GM19452 (cell line): ENCODE results near the gene EXOC7.

Experiments
- ATAC-seq: cut with Tn5 transposase; IDR thresholded peaks from one replicate; pipeline ENCODE4 v1.9.1; 2021; ENCODE audit not compliant: unreplicated experiment

EXOC7 gene

DNA sequence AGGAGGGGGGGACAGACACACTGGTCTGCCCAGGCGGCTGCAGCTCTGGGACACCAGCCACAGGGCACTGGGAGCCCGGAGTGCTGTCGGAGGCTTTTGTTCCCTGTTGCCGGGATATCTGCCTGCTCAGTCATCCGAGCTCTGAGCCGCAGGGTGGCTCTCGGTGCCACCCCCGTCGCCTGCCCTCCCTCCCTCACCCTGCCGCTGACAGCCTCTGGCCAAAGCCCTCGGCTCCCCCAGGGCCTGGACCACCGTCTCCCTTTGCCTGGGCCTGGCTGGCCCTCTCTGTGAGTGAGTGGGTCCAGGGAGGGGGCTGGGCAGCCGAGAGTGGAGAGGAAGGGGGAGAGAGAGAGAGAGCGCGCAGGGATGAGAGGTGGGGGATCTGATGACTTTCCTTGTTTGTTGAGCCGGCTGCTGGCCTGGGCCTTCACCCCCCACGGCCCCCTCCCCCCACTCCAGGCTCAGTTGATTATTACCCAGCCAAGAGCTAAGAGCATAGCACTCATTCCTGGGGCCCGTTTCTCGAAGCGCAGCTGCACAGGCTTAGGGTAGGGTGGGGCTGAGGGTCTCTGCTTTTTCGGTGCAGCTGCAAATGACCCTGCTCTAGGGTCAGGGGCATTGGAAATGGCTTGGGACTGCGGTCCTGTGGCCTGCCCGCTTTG, 34.8 kb upstream of the EXOC7 start:
- ATAC-seq, result no peak

DNA sequence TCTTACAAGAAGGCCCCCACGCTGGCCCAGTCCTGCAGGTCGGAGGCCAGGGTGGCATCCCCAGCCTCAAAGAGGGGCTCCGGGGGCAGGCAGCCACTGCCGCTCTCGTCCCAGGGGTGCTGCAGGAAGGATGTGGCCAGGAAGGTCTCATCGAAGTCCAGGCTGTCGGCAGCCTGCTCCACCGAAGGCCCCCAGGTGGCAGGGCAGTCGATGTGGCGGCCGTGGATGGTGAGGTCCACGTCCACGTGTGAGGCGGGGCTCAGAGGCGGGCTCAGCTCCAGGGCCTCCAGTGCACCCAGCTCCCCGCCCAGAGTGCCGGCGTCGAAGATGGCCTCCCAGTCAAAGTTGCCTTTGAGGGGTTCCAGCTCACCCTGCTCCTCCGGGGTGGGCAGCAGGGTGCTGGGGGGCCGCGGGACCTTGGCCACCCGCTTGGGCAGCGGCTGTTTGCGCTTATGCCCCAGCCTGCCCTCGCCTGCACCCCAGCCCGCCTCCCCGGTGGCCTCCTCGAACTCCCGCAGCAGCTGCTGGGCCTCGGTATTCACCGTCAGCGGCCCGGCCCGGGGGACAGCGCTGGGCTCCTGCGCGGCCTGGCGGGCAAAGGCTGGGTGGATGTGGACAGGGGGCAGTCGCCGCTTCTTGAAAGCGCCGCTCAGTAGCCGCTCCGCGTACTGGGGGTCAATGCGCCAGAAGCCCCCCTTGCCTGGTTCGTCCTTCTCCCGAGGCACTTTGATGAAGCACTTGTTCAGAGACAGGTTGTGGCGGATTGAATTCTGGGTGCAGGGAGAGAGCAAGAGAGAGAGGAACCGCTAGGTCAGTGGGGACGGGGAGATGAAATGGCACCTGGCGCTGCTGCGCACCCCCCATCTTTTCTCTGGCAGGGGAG, 34.0 kb upstream of the EXOC7 start:
- no peak for ATAC-seq

DNA sequence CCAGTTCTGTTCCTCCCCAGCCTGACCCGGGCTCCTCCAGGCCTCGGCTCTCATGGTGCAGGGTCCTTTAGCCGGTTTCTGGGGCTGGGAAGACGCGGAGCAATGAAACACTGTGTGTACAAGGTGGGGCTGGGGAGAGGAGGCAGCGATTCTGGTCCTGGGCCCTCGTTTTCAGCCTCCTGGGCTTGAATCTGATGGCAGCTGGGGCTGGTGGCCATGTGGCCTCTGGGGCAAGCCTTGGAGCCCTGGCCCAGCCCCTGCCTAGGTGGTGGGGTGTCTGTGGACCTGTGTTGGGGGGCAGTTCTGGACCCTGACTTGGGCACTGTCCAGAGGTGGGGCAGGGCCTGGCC, 33.4 kb upstream of the EXOC7 start:
- ATAC-seq, result no peak

DNA sequence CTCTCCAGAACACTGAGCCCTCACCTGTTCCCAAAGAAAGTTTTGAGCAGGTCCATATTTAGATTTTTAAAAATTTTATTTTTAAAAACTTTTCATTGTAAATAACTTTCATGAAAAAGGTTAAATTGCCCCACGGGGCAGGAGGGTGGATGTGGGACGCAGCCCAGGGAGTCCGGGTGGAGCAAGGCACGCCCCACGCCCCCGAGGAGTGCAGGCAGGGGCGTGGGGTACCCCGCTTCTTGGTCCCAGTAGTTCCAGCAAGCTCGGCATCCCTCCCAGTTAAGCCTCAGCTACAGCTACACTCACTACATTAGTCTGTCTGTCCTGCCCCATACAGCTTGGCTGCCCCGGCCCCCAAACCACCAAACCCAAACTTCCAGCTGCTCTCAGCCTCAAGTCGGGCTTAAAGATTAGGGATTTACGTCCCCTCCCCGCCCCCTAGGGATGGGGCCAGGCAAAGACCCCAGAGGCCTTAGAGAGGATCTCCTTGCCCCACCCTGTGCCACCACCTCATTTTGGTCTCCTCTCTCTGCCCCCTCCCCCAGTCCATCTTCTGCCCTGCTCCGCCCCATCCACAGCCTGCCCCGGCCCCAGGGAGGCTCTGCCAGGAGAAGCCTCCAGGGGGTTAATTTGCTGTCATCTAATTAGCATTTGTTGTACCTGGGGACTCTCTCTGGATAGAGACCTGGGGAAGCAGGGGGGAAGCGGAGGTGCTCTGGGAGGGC, 32.9 kb upstream of the EXOC7 start:
- ATAC-seq, result no peak

DNA sequence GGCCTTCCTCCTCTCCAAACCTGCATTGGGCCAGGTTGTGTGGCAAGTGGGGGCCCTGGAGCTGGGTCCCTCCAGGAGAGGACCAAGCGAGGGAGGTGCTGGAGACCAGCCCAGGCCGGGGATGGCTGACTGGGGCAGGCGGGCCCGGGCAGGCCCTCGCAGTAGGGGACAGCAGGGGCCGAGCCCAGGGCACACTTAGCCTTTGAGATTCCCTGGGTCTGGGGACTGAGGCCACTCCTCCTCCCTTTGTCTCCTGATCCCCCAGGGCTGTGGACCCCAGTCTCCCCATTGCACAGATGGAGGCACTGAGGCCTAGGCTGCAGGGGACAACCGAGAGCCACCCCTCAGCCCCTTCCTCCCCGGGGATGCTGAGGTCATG, 32.2 kb upstream of the EXOC7 start:
- ATAC-seq, result no peak

DNA sequence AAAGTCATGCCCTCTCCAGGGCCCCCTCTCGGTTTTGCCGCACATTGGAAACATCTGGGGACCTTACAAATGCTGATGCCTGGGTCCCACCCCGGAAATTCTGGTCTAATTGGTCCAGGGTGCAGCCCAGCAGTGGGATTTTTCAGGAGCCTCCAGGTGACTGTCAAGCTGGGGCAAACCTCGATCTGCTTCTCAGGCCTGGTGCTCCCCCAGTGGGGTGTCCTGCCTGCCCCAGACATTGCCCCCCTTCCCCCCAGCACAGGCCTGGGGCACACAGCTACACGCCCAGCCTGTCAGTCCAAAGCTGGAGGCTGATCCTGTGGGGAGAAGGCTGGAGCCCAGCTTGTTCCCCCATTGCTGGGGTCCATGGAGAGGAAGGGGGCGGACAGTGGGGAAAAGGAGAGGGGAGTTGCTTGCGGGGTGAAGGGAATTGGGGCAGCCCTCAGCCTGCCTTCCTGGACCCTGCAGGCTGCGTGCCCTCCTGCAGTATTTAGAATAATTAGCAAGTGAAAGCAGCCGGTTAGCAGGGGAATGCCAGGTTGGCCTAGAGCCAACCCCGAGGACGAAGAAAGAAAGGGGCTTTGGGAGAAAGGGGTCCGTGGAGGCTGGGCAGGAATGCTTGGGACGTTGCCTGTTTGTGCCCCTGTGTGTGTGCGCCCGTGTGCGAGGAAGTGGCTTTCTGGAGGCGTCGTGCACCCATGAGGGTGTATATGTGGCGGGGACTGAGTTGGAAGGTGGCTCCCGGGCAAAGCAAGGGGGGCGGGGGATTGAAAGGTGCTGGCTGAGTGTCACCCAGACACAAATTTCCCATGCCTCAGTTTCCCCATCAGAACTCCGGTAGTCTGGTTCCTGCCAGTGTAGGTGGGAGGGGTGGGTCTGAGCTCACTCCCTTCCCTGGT, 31.6 kb upstream of the EXOC7 start:
- ATAC-seq, result no peak

DNA sequence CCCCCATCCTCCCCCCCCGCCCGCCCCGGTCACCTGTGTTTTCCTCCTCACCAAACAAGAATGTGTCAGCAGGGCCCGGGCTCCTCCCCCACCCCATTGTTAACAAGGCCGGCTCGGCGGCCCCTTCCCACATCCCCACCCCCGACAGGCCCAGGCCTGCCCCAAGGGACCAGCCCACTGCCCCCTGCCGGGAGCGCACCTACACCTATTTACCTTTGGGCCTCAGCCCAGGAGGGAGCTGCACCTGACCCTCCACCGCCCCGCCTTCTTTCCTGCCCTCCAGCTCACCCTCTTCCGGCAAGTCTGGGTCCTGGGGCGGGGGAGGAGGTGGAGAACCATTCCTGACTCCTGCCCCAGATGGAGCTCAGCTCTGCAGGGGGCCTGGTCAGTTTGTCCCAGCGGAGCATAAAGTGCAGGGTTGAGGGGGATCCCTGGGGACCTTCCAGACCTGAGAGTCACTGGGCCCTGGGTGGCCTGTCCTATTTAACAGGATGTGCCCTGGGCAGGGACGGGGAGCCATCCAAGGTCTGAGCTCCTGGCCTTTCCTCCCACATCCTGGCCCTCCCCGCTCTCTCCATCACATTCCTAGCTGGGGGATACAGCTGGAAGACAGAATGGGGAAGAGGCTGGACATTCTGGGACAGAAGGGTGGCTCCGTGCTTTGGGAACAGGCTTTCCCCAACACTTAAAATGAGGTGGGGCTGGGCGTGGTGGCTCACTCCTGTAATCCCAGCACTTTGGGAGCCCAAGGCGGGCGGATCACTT, 29.2 kb upstream of the EXOC7 start:
- no peak for ATAC-seq

DNA sequence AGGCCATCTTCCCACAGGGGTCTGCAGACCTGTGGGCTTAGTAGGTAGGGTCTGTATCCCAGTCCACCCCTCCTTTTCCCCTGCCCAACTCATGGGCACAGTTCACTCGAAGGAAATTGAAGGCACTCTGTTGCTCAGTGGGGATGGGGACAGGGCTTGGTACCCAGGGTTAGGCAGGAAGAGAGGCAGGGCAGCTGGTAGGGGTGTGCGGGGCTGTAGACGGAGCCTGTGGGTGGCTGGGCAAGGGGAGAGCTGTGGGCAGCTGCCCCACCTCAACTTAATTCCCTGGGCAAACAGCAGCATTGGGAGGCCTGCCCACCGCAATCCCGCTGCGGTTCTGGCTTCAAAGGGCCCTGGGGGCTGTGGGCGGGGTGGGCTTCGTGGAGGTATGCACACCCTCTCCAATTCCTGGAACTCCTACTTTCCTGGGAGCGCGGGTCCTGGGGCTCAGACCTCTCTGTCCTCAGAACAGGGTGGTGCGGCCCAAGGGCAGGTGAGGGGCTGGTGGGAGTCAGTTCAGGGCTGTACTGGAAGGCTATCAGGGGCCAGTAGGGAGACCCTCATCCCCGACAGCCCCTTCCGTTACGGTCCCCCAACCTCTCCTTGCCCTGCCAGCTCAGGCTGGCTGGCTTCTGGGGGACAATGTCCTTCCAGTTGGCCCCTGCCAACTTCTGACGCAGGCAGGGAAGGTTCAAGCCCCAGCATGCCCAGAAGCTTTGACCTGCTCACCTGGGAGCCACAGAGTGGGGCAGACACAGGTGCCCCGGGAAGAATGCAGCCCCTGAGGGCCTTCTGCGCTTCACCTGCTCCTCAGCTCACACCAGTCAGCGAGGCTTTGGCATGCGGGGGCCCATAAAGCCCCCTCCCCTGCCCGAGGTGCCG, 28.3 kb upstream of the EXOC7 start:
- ATAC-seq, result no peak

DNA sequence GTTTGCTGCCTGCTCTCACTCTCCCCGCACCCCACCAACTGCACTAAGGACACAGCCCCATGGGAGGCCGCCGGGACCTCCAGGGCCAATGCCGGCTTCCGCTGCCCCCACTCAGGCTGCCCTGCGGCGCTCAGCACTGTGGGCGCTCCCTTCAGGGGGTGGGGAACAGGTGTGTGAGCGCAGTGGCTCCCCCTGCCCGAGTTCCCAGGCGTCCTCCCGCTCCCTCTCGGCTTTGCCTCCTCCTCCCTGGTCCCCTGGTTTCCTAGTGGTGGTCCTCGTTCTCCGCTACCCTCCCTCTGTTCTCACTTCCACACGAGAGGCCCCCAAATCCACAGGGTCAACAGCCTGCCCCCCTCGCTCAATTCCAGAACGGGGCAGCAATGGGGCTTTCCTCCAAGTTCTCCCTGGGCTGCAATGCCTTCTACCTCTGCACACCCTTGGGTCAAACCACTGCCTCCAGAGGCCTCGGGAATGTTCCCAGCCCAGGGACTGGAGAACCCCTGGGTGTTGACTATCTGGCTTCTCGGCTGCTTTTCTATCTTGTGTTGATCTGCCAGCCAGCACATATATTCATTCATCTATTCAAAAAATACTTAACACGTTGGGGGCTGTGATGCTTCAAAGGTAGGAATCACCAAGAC, 27.6 kb upstream of the EXOC7 start:
- no peak for ATAC-seq

DNA sequence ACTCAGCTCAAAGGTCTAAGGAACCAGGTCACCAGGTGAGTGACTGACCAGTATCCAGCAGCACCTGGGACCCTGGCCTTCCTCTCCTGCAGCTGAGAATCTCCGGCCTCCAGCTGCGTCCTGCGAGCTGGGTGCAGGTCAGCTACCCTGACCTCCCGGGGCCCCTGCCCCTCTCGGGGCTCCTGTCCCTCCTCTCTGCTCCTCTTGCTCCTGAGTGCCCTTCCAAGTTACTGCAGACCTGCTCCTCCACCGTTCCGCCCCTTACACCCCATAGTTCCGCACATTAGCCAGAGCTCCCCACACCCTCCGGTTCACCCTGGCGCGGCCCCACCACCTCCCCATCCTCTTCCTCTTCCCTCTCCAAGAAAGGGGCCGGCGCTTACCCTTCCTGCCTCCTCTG, 26.9 kb upstream of the EXOC7 start:
- ATAC-seq, result no peak

DNA sequence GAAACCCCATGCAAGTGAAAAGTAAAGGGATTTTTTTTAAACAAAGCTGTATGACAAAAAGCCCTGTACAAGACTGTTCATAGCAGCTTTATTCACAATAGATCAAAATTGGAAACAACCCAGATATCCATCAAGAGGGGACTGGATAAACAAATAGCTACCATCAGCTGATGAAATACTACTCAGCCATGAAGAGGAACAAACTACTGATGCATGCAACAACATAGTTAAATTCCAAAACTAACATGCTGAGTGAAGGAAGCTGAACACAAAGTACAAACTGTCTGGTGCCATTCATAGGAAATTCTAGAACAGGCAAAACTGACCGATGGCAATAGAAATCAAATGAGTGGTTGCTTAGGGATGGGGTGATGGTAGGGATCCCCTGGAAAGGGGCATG, 22.3 kb upstream of the EXOC7 start:
- no peak for ATAC-seq

DNA sequence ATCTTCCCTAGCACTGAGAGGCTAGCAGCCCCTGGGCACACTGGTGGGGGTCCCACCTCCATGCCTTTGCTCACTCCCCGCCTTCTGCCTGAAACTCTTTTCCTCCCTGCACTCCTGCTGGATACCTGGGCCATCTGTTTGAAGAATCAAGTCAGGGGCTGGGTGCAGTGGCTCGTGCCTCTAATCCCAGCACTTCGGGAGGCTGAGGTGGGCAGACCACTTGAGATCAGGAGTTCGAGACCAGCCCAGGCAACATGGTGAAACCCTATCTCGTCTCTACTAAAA, 21.7 kb upstream of the EXOC7 start:
- ATAC-seq, result no peak

DNA sequence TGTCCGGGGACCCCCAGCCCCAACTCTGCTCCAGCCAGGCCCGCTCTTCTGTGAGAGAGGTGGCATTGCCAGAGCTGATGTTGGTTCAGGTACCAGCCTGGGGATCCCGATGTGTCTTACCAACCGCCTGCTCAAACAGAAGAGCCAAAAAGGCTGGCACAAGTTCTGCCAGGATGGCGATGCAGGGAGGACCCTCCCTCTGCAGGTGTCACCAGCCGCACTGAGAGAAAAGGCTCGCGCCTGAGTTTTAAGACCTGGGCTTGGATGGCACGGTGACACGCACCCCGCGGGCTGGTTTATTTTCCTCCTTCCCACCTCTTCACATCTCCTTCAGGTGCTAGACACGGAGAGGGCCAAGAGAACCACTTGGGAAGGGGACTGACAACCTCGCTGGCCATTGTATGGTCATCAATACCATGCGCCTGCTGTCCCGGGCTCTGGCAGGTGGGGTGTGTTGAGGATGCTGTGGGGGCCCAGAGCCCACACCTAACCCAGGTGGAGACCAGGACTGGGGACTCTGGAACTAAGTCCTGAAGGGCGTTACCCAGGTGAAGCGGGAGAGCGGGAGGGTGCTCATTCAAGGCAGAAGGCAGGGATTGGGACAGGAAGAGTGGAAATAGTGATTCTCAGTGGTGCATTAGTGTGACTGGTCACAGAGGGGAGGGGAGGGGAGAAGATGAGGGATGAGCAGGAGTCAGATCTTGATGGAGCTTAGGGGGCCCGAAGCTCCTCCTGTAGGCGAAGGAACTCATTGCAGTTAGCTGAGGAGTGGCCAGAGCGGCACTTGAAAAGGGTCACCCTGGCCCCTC, 21.2 kb upstream of the EXOC7 start:
- ATAC-seq, result no peak

DNA sequence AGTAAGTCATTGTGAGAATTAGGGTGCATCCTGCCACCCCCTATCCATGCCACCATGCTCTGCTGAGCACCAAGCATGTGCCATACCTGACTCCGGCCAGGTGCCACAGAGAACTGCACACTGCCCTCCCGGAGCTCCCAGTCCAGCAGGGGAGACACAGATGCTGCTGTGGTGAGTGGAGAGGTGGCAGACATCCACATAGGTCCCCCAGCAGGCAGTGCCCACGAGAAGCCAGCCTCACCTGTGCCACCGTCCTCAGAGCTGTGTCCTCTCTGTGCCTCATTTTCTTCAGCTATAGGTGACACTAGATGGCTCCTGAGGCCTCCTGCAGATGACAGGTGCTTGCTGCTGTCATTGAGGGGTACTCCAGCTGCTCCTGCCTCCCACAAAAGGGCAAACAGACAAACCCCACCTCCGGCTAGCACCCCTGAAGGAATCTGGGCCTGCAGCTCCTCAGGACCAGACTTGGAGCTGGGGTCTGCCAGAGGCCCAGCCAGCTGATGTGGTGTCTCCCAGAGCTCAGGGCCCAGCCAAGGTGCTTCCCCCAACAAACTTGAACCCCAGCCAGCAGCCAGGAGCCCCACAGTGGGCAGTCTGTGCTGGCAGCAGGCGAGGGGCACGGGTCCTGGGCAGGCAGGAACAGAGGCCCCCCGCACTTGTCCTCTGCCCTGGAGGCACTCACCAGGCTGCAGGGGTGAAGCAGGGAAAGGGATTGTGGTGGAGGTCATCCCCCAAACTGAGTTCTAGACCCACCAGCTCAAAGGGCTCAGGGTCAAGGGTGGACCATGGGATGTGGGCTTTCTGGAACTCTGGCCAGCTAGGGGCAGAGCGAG, 20.4 kb upstream of the EXOC7 start:
- no peak for ATAC-seq

DNA sequence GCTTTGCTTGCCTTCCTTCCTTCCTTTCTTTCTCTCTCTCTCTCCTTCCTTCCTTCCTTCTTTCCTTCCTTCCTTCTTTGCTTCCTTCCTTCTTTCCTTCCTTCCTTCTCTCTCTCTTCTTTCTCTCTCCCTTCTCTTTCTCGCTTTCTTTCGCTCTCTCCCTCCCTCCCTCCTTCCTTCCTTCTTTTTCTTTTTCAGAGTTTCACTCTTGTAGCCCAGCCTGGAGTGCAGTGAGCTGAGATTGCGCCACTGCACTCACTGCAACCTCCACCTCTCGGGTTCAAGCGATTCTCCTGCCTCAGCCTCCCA, 19.6 kb upstream of the EXOC7 start:
- ATAC-seq, result no peak

DNA sequence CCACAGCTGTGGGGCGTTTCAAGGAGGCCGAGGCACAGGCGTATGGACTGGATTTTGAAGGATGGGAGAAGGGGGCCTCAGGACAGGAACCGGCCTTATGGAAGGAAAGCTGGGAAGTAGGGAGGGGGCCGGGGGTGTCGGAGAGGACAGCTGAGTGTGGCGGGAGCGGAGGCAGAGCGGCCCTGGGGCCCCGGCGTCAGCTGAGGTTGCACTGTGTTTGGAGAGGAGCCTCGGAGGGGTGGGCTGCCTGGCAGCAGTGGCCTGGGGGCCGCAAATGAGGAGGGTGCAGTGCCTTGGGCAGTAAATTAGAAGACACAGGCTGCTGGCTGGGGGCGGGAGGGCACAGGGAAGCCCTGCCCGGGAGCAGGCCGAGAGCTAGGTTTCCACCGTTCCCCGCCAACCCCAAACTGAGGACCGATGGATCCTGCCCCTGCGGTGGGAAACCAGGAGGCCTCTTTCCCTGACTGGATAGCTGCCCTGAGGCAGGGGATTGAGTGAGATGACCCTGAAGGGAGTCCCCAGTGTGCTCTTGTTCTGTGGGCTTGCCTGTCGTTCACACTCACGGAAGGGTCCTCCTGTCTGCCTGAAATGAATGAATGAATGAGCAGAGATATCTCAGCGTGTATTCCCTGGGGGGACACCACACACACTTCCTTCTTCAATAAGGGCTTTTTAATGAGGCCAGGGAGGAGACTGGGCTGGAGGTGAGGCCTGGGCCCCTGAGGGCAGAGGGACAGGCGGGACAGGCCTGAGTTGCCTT, 19.0 kb upstream of the EXOC7 start:
- no peak for ATAC-seq

DNA sequence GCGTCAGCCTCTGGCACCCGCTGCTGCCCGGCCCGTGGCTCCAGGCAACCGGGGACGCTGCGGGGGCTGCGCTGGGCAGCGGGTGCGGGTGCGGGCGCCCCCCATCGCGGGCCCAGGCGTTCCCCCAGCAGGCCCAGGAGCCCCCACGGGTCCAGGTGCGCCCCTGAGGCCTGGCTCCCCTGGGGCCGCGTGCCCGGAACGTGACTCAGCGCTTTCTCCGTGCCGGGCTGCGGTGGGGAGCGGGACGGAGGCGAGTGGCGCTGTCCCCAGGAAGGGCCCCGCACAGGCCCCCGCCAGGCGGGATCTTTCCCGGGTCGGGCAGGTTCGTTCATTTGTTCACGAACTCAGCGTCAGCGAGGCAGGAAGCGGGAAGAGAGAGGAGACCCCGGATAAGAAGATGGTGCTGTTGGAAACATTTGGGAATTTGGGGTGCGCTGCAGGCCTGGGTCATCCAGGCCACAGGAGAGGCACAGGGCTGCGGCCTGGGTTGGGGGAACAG, 18.4 kb upstream of the EXOC7 start:
- ATAC-seq, result no peak
